RWPE2 (cell line): ENCODE data around the gene S100P.
"Not testable (repeated sequence)": the region's sequence is repeated elsewhere in the genome, so short reads cannot be mapped to it uniquely, and the experiment has no call there.

Source experiments
- ATAC-seq: fragments of 200-7000 bp; cut with Tn5 transposase; 3 replicates; pipeline ENCODE4 v1.9.1; 2021; ENCODE audit warnings: low read depth
- DNase-seq: peaks from one replicate; pipeline ENCODE4 v3.0.0-alpha.2; 2020; ENCODE audit warnings: low spot score
- H3K27ac ChIP-seq: fragments of 450-650 bp; 2 replicates; pipeline ENCODE4 v1.5.1; 2017; ENCODE audit warnings: mild to moderate bottlenecking; ENCODE audit not compliant: poor library complexity, severe bottlenecking
- H3K27me3 ChIP-seq: fragments of 250-450 bp; sonication (Bioruptor Pico); 2 replicates; pipeline ENCODE4 v1.5.1; 2021; ENCODE audit warnings: mild to moderate bottlenecking, moderate library complexity; ENCODE audit not compliant: insufficient read depth, poor library complexity, severe bottlenecking
- H3K36me3 ChIP-seq: fragments of 250-450 bp; sonication (Bioruptor Pico); 2 replicates; pipeline ENCODE4 v1.5.1; 2020; ENCODE audit warnings: low read depth, mild to moderate bottlenecking, moderate library complexity
- H3K4me1 ChIP-seq: fragments of 250-450 bp; sonication (Bioruptor Pico); 2 replicates; pipeline ENCODE4 v1.5.1; 2021; ENCODE audit warnings: mild to moderate bottlenecking, moderate library complexity; ENCODE audit not compliant: insufficient read depth, poor library complexity, severe bottlenecking
- H3K4me3 ChIP-seq: fragments of 250-450 bp; sonication (Bioruptor Pico); 2 replicates; pipeline ENCODE4 v1.5.1; 2021; ENCODE audit warnings: mild to moderate bottlenecking, moderate library complexity; ENCODE audit not compliant: severe bottlenecking
- H3K9me3 ChIP-seq: fragments of 250-450 bp; sonication (Bioruptor Pico); 2 replicates; pipeline ENCODE4 v1.5.1; 2021; ENCODE audit warnings: mild to moderate bottlenecking, moderate library complexity; ENCODE audit not compliant: severe bottlenecking
- CTCF ChIP-seq: fragments of 450-650 bp; IDR thresholded peaks from one replicate; pipeline ENCODE4 v1.5.1; 2017; ENCODE audit warnings: mild to moderate bottlenecking, moderate library complexity; ENCODE audit not compliant: poor library complexity, severe bottlenecking

S100P gene

GRCh38 chr4:6665320-6665654, 28.4 kb upstream of the S100P start:
- Histone ChIP-seq H3K36me3 (no peaks in the 10 kb centered on the region), H3K27ac (no peak overlapping the region), H3K9me3 (no peaks in the 10 kb centered on the region), H3K4me1 (peaks cover 11% of the 10 kb centered on the region), H3K4me3 (no peak overlapping the region), H3K27me3 (peaks cover 11% of the 10 kb centered on the region)
- TF ChIP-seq CTCF: no peak
- no peak for ATAC-seq
- no peak for DNase-seq

GRCh38 chr4:6668391-6668790, 25.3 kb upstream of the S100P start:
- H3K36me3 ChIP-seq: no peaks in the 10 kb centered on the region
- H3K9me3 ChIP-seq: no peaks in the 10 kb centered on the region
- TF ChIP-seq CTCF: no peak
- ATAC-seq (peak; percentile 81), DNase-seq (no peak)
- H3K27me3 ChIP-seq: peaks cover 10% of the 10 kb centered on the region
- no peak overlapping the region for H3K4me3 ChIP-seq
- peak overlapping the region; percentile 57 for H3K27ac ChIP-seq
- peaks cover 11% of the 10 kb centered on the region for H3K4me1 ChIP-seq

GRCh38 chr4:6671648-6672047, 22.0 kb upstream of the S100P start:
- H3K27ac ChIP-seq: no peak overlapping the region
- no peak for TF ChIP-seq CTCF
- peaks cover 19% of the 10 kb centered on the region for H3K36me3 ChIP-seq
- H3K4me1 ChIP-seq: peaks cover 27% of the 10 kb centered on the region
- DNase-seq: peak; percentile 28
- ATAC-seq: no peak
- no peaks in the 10 kb centered on the region for H3K9me3 ChIP-seq
- no peaks in the 10 kb centered on the region for H3K27me3 ChIP-seq
- no peak overlapping the region for H3K4me3 ChIP-seq

- H3K27ac ChIP-seq: peak overlapping the region; percentile 75
- no peaks in the 10 kb centered on the region for H3K9me3 ChIP-seq
- peaks cover 22% of the 10 kb centered on the region for H3K36me3 ChIP-seq
- TF ChIP-seq CTCF: no peak
- ATAC-seq: no peak
- no peaks in the 10 kb centered on the region for H3K27me3 ChIP-seq
- DNase-seq: no peak
- H3K4me1 ChIP-seq: peaks cover 27% of the 10 kb centered on the region
- H3K4me3 ChIP-seq: no peak overlapping the region
Measured at GRCh38 chr4:6672131-6672530, 21.5 kb upstream of the S100P start.

GRCh38 chr4:6672541-6673190, 21.0 kb upstream of the S100P start:
- not testable (repeated sequence) for ATAC-seq, H3K4me3 ChIP-seq, H3K9me3 ChIP-seq, DNase-seq, H3K27me3 ChIP-seq
- H3K4me1 ChIP-seq: peaks cover 27% of the 10 kb centered on the region
- peak overlapping the region; percentile 75 for H3K27ac ChIP-seq
- H3K36me3 ChIP-seq: peaks cover 25% of the 10 kb centered on the region

GRCh38 chr4:6673191-6673659, 20.5 kb upstream of the S100P start:
- H3K4me3 ChIP-seq: peak overlapping the region; percentile 74
- ATAC-seq: not testable (repeated sequence)

More at GRCh38 chr4:6673191-6673659, 20.5 kb upstream of the S100P start:
- peaks cover 25% of the 10 kb centered on the region for H3K36me3 ChIP-seq
- DNase-seq, H3K27me3 ChIP-seq, H3K9me3 ChIP-seq: not testable (repeated sequence)
- peaks cover 23% of the 10 kb centered on the region for H3K4me1 ChIP-seq
- H3K27ac ChIP-seq: peak overlapping the region; percentile 75
